8988T (cell line): ENCODE measurements around the gene CYB5D1.
"Not testable (repeated sequence)": the region's sequence is repeated elsewhere in the genome, so short reads cannot be mapped to it uniquely, and the experiment has no call there.

Source experiments
- DNase-seq: peaks from one replicate; pipeline ENCODE4 v3.0.0; 2011

Gene CYB5D1

GRCh38 chr17:7856811-7857712 lies 741 bp upstream of the CYB5D1 start, which contains the start of gene NAA38:
NAA38 (minus strand) TSS chr17:7857559; CDS start chr17:7857463, 96 bp downstream.
- peak; percentile 75 for DNase-seq

DNA sequence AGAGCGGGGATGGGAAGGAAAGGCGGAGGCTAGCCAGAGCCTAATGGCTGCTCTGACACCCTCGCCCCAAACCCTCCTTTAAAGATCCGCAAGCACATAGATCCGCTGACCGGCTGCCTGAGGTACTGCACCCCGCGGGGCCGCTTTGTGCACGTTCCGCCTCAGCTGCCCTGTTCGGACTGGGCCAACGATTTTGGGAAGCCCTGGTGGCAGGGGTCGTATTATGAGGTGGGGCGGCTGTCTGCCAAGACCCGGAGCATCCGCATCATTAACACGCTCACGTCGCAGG lies 663 bp downstream of the CYB5D1 start:
- no peak for DNase-seq

DNA sequence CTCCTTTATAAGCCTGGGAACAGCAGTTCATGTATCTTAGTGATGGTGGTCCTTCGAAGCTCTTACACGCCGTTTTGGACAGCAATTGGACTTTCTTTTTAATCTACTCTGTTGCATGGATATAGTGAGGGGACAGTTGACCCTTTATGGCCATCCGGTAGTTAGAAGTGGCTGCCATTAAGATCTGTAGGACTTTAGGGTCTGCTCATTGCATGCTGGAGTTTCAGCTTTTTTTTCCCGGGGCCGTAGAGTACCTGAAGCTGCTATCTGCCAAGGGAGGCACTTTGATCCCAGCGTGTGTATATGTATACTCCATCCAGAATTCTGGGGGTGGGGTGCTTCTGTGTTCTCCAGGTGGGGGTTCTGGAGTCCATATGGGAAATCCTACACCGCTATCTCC lies 1.2 kb downstream of the CYB5D1 start:
- no peak for DNase-seq

- DNase-seq = no peak
Measured at GRCh38 chr17:7862692-7863437, 5.1 kb downstream of the CYB5D1 start.

GRCh38 chr17:7864384-7864783 lies 6.6 kb downstream of the CYB5D1 start:
- DNase-seq = not testable (repeated sequence)

DNA sequence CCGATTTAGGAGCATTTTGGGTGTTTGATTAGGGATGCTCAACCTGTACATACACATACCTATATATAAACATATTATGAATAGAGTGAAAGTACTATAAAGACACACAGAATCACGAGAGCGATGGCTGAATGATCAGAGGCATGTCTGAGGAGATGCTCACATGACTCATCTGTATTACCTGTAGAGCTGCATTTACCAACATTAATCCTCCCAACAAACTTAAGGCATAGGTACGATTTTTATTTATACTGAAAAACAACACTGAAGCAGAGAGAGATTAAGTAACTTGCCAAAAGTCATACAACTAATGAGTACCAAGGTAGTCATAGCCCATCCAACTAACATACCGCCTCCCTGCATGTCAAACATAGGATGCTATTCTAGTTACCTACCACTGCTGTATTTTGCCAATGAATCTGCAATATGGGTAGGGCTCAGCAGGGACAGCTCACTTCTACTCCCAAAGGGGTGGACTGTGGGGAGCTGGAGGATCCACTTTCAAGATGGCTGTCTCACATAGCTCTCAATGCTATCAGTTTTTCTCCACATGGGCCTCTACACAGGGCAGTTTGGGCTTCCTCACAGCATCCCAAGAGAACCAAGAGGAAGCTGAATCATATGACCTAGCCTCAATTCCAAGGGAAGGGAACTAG lies 7.3 kb downstream of the CYB5D1 start:
- DNase-seq = no peak

GRCh38 chr17:7867881-7868329 lies 10.1 kb downstream of the CYB5D1 start:
- no peak for DNase-seq

GRCh38 chr17:7873051-7873450 lies 15.2 kb downstream of the CYB5D1 start:
- DNase-seq = no peak

GRCh38 chr17:7875804-7876370 lies 18.1 kb downstream of the CYB5D1 start:
- no peak for DNase-seq

GRCh38 chr17:7878234-7878633 lies 20.4 kb downstream of the CYB5D1 start:
- no peak for DNase-seq

- no peak for DNase-seq
Measured at GRCh38 chr17:7880076-7880868, 22.5 kb downstream of the CYB5D1 start.

- no peak for DNase-seq
Measured at GRCh38 chr17:7881276-7882054, 23.7 kb downstream of the CYB5D1 start.

GRCh38 chr17:7882068-7882467 lies 24.3 kb downstream of the CYB5D1 start:
- DNase-seq = no peak

- no peak for DNase-seq
Measured at GRCh38 chr17:7882629-7883028, 24.8 kb downstream of the CYB5D1 start.

GRCh38 chr17:7883781-7884386 lies 26.1 kb downstream of the CYB5D1 start:
- DNase-seq = no peak

GRCh38 chr17:7884581-7885366 lies 27.0 kb downstream of the CYB5D1 start:
- no peak for DNase-seq

GRCh38 chr17:7885367-7886226 lies 27.8 kb downstream of the CYB5D1 start:
- DNase-seq = peak; percentile 58

DNA sequence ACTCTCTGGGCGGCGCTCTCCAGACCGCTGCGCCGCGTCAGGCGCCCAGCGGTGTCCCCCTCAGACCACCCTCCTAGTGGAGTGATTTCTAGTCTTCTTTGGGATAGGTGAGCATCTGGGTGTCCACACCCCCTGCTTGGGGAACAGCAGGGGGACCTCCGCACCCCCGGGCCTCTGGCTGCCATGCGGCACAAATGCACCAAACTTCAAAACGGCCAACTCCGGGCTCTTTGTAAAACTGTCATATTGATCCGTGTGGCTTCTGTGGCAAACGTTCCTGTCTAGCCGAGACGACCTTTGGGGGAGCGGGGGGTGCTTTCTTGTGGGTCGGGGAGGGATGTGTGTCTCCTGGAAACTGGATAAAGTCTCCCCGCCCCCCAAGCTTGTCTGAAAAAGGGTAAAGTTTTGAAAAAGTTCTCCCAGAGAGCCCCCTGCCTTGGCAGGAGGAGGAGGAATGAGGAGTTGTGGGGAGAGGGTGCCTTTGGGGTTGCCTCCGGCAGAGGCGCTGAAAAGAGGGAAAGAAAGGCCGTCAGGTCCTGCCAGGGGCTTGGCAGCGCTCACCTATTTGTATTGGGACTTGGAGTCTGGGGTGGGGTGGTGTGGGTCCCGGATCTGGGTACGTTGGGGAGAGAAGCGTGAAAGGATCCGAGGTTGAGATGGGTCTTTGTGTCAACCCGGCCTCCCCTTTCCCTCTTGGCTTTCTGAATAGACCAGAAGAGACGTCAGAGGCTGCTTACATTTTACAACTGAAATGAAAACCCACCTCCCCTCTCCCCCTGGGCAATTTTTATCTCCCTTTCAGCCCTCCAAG lies 28.6 kb downstream of the CYB5D1 start:
- no peak for DNase-seq
